PC-9 (cell line): Measurements from ENCODE around the gene SLX9.

ENCODE experiments used
- CTCF ChIP-seq: fragments of 200-600 bp; sonication (generic); conservative IDR thresholded peaks from 2 replicates; pipeline ENCODE4 v1.6.1; 2017; ENCODE audit warnings: mixed run types, antibody characterized with exemption, mild to moderate bottlenecking, moderate library complexity
- EZH2 ChIP-seq: fragments of 200-600 bp; sonication (generic); IDR thresholded peaks from 2 replicates; pipeline ENCODE4 v1.8.0; 2017; ENCODE audit warnings: antibody characterized with exemption, low read depth

GRCh38 chr21:45010096-45010495 is 70.3 kb downstream of the SLX9 start:
- TF ChIP-seq CTCF (no peak), EZH2 (no peak)
